ENCODE measurements around the gene OR51T1. TPM values are rescaled to one million over a fixed set of nuclear protein-coding genes. Genes with fewer than 3 reads are reported as not detected.

The OR51T1 gene
- total RNA-seq, 1 experiment from 2014 or later = not detected

DNA sequence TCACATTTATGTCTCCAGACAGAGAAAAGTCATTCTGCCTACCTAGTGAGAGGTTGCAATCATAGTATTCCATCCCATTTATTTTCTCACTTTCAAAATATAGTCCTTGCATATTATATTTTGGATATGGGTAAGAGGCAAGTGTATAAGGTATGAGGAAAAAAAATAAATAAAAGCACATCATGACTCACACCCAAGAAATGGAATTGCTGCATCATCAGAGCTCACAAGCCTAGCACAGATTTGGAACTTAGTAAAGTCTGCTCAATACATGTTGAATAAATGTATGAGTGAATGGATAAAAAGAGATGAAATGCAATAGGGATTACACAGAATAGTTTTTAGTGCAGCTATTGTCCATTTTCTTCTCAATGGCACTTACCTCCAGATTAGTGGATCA, 44.9 kb downstream of the OR51T1 start:
- no peak for DNase-seq (ENCODE audit: low read depth)

Other genes with a start within 250 kb of the OR51T1 start
- gene OR51D1, start 244.4 kb upstream of the OR51T1 start, total RNA-seq (2014; rRNA removed; shearing (Covaris generic)) = not detected in 2 replicates
- not detected in 2 replicates for gene OR51E1, start 237.9 kb upstream of the OR51T1 start, total RNA-seq (2014; rRNA removed; shearing (Covaris generic))
- not detected in 2 replicates for gene OR51E2, start 184.0 kb upstream of the OR51T1 start, total RNA-seq (2014; rRNA removed; shearing (Covaris generic))
- not detected in 2 replicates for gene MMP26, start 177.1 kb upstream of the OR51T1 start, total RNA-seq (2014; rRNA removed; shearing (Covaris generic))
- not detected in 2 replicates for gene OR51F1, start 112.0 kb upstream of the OR51T1 start, total RNA-seq (2014; rRNA removed; shearing (Covaris generic))
- not detected in 2 replicates for gene OR52R1, start 77.5 kb upstream of the OR51T1 start, total RNA-seq (2014; rRNA removed; shearing (Covaris generic))
- not detected in 2 replicates for gene OR51F2, start 60.6 kb upstream of the OR51T1 start, total RNA-seq (2014; rRNA removed; shearing (Covaris generic))
- not detected in 2 replicates for gene OR51S1, start 32.7 kb upstream of the OR51T1 start, total RNA-seq (2014; rRNA removed; shearing (Covaris generic))
- gene OR51A7, start 21.9 kb downstream of the OR51T1 start, total RNA-seq (2014; rRNA removed; shearing (Covaris generic)) = not detected in 2 replicates
- gene OR51G2, start 37.5 kb downstream of the OR51T1 start, total RNA-seq (2014; rRNA removed; shearing (Covaris generic)) = not detected in 2 replicates
- gene OR51G1, start 42.4 kb downstream of the OR51T1 start, total RNA-seq (2014; rRNA removed; shearing (Covaris generic)) = not detected in 2 replicates
- not detected in 2 replicates for gene OR51A4, start 65.7 kb downstream of the OR51T1 start, total RNA-seq (2014; rRNA removed; shearing (Covaris generic))
- gene OR51A2, start 73.8 kb downstream of the OR51T1 start, total RNA-seq (2014; rRNA removed; shearing (Covaris generic)) = not detected in 2 replicates
- not detected in 2 replicates for gene OR51L1, start 113.0 kb downstream of the OR51T1 start, total RNA-seq (2014; rRNA removed; shearing (Covaris generic))
- not detected in 2 replicates for gene OR52J3, start 164.6 kb downstream of the OR51T1 start, total RNA-seq (2014; rRNA removed; shearing (Covaris generic))
- gene OR52E2, start 177.7 kb downstream of the OR51T1 start, total RNA-seq (2014; rRNA removed; shearing (Covaris generic)) = not detected in 2 replicates
- not detected in 2 replicates for gene OR52E1, start 187.7 kb downstream of the OR51T1 start, total RNA-seq (2014; rRNA removed; shearing (Covaris generic))

Measured in RPMI7951 (cell line).